HCT116 (cell line): ENCODE measurements around the gene WDR70.

Experiments
- CEBPB ChIP-seq: IDR thresholded peaks from 2 replicates; pipeline ENCODE4 v1.6.1; 2012; ENCODE audit warnings: low read depth
- CTCF ChIP-seq, 3 experiments: fragments of 200-600 bp in 1 of 3; sonication (generic) in 1 of 3; IDR thresholded peaks in 2 of 3; conservative IDR thresholded peaks in 1 of 3; 2 replicates each; pipeline ENCODE4 v1.5.1; 2012 to 2017; ENCODE audit warnings: low read depth in 2 of 3, low read length in 2 of 3, antibody characterized with exemption in 1 of 3, borderline replicate concordance in 1 of 3, control low read depth in 1 of 3, mild to moderate bottlenecking in 1 of 3, mixed read lengths in 1 of 3, mixed run types in 1 of 3, moderate library complexity in 1 of 3; ENCODE audit not compliant: insufficient read depth in 1 of 3

- no peak for TF ChIP-seq CEBPB
- TF ChIP-seq CTCF (IDR thresholded peaks at IDR 0.05 in 2 of 3, conservative IDR thresholded peaks at IDR 0.05 in 1 of 3; ENCODE audit: borderline replicate concordance in 1 of 3, insufficient read depth in 1 of 3, low read depth in 2 of 3, low read length in 2 of 3) = no peak
Measured at GRCh38 chr5:37606148-37606547, 227.0 kb downstream of the WDR70 start.
